Measurements from ENCODE around the gene GPA33. TPM values are rescaled to one million over a fixed set of nuclear protein-coding genes. Genes with fewer than 3 reads are reported as not detected.

The GPA33 gene
- total and polyA plus RNA-seq, 9 of the 15 experiments (the other 6 are each of a cell fraction or from before 2014, with no cell fraction given) = 0.13 TPM; not detected in 8

DNA sequence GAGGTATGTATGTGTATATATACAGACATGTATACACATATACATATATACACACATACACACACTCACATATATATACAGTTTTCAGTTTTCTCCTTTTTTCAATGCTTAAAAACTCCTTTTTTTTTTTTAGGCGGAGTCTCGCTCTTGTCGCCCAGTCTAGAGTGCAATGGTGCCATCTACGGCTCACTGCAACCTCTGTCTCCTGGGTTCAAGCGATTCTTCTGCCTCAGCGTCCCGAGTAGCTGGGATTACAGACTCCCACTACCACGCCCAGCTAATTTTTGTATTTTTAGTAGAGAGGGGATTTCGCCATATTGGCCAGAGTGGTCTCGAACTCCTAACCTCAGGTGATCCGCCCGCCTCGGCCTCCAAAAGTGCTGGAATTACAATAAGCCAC is 30.7 kb upstream of the GPA33 start:
- no peak overlapping the region for H2AFZ ChIP-seq (ENCODE audit: low read depth, low read length)
- H3K9ac ChIP-seq (ENCODE audit: insufficient read depth in 1 of 2, low read depth in 2 of 2, low read length in 2 of 2) = no peak overlapping the region
- in situ Hi-C loops (cut with MboI) (no loop called here), intact Hi-C loops (cut with micrococcal nuclease) (no loop called here)
- FAIRE-seq (no peak), ATAC-seq (no peak), DNase-seq (ENCODE audit: extremely low read depth in 1 of 4, low spot score in 3 of 4) (no peak)
- TF ChIP-seq SPI1 (IDR thresholded peaks at IDR 0.05; ENCODE audit: borderline replicate concordance, low read depth, low read length) = no peak
- TF ChIP-seq, protein P1, sequence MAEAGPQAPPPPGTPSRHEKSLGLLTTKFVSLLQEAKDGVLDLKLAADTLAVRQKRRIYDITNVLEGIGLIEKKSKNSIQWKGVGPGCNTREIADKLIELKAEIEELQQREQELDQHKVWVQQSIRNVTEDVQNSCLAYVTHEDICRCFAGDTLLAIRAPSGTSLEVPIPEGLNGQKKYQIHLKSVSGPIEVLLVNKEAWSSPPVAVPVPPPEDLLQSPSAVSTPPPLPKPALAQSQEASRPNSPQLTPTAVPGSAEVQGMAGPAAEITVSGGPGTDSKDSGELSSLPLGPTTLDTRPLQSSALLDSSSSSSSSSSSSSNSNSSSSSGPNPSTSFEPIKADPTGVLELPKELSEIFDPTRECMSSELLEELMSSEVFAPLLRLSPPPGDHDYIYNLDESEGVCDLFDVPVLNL (CRISPR knock-in tag; IDR thresholded peaks at IDR 0.05; ENCODE audit: low read depth) = no peak
- TF ChIP-seq TBL1XR1 (IDR thresholded peaks at IDR 0.05; ENCODE audit: low read length in 2 of 2) = no peak
- TF ChIP-seq, protein P2, sequence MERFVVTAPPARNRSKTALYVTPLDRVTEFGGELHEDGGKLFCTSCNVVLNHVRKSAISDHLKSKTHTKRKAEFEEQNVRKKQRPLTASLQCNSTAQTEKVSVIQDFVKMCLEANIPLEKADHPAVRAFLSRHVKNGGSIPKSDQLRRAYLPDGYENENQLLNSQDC (CRISPR knock-in tag; IDR thresholded peaks at IDR 0.05) = no peak
- TF ChIP-seq, protein P3, sequence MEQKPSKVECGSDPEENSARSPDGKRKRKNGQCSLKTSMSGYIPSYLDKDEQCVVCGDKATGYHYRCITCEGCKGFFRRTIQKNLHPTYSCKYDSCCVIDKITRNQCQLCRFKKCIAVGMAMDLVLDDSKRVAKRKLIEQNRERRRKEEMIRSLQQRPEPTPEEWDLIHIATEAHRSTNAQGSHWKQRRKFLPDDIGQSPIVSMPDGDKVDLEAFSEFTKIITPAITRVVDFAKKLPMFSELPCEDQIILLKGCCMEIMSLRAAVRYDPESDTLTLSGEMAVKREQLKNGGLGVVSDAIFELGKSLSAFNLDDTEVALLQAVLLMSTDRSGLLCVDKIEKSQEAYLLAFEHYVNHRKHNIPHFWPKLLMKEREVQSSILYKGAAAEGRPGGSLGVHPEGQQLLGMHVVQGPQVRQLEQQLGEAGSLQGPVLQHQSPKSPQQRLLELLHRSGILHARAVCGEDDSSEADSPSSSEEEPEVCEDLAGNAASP (IDR thresholded peaks at IDR 0.05) = no peak
- TF ChIP-seq MTA3 (IDR thresholded peaks at IDR 0.05; ENCODE audit: borderline replicate concordance) = no peak
- no peak for TF ChIP-seq NFXL1 (CRISPR knock-in tag; IDR thresholded peaks at IDR 0.05)
- no peaks in the 10 kb centered on the region for H3K9me3 ChIP-seq (replicated peaks; ENCODE audit: control insufficient read depth, insufficient read depth, low read depth, low read length)
- H3K36me3 ChIP-seq (ENCODE audit: control insufficient read depth, insufficient read depth, low read length) = no peaks in the 10 kb centered on the region
- BruUV-seq (replicated peaks) = no TSS peak
- H3K79me2 ChIP-seq (ENCODE audit: control insufficient read depth, insufficient read depth, low read length) = no peaks in the 10 kb centered on the region
- H3K27ac ChIP-seq (ENCODE audit: extremely low read depth, low read depth, low read length) = no peak overlapping the region
- WGBS (ENCODE audit: insufficient coverage, low coverage, missing lambda C conversion rate) = 11% methylated on average over 13 of the region's 13 CpGs
- peaks cover 2% of the 10 kb centered on the region for H3K9me1 ChIP-seq (ENCODE audit: control insufficient read depth, insufficient read depth, low read length)
- no peak overlapping the region for H3K4me2 ChIP-seq (ENCODE audit: insufficient read depth, low read length)
- no peaks in the 10 kb centered on the region for H4K20me1 ChIP-seq (replicated peaks; ENCODE audit: control insufficient read depth, insufficient read depth, low read length)
- H3K4me3 ChIP-seq = no peak overlapping the region
- H3K4me1 ChIP-seq (replicated peaks in 1 of 2; ENCODE audit: control insufficient read depth in 2 of 2, insufficient read depth in 2 of 2, low read length in 2 of 2) = peaks cover 0 to 10% of the 10 kb centered on the region in 2 experiments; a peak in 3 of 5 replicates
- H3K27me3 ChIP-seq (ENCODE audit: control insufficient read depth in 2 of 2, insufficient read depth in 2 of 2, low read length in 2 of 2) = peaks cover 44 to 72% of the 10 kb centered on the region in 2 experiments
- ChIA-PET CTCF (ENCODE audit: low intra/inter-chr PET ratio) (no interaction called here), POLR2A (interaction anchor here (0.6 kb wide), 1 partner anchor 9 kb away, joined by 3 read pairs; no protein-coding TSS in a partner anchor)
